Fibroblast of skin of left quadriceps (primary cell): ENCODE data around the gene INSYN2B.

Source experiments
- DNase-seq, 2 experiments: peaks; one replicate each; pipeline ENCODE4 v3.0.0-alpha.2; 2013; ENCODE audit warnings: low read depth in 2 of 2

Gene INSYN2B

DNA sequence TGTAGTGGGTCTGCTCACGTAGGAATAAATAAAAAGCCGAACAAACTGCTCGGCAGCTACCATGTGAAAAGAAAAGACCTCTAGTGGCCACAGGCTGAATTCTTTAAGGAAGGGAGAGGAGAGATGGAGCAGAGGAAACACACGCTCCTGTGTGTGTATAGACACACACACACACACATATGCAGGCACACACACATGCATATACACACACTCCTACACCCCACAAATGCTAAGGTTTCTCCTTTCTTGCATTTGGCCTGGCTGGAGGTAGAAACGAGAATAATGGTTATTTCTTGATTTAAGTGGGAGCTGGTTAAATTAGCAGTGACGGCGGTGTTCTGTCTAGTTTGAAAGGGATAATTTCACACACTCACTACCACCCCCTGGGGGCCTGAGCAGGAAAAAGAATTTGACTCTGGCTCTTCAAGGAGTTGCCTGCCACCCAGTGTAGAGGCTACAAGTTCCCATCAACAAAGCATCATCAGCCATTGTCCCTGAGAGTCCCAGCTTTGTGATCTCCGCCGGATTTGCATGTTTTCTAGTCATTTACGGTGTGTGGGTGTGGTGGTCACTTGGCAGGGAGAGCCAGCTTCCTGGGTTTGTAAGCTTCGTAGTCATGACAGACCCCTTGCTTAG lies at the start of gene INSYN2B:
TSS of gene INSYN2B (minus strand) at position 78 of the 636 bp plus-strand sequence. CDS start 96,597 bp downstream, outside the sequence.
- peak; percentile 78 to 79 for DNase-seq

GRCh38 chr5:170028124-170028523 lies 47.8 kb upstream of the INSYN2B start:
- DNase-seq: no peak

DNA sequence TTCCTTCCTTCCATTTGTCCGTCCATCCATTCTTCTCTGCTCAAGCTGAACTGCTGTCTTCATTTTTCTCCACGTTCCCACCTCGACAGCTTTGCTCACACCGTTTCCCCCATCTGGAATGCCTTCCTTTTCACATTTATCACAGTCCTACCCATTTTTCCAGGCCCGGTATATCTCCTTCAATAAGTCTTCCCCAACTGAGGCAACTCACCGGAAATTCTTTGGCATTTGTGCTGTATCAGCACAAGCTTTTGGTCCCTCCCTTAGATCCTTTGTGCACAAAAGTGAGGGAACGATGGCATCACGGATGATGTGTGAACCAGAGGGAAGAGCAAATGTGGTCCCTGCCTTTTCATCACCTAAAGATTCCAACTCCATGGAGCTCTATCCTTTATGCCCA lies 45.6 kb upstream of the INSYN2B start:
- no peak for DNase-seq

DNA sequence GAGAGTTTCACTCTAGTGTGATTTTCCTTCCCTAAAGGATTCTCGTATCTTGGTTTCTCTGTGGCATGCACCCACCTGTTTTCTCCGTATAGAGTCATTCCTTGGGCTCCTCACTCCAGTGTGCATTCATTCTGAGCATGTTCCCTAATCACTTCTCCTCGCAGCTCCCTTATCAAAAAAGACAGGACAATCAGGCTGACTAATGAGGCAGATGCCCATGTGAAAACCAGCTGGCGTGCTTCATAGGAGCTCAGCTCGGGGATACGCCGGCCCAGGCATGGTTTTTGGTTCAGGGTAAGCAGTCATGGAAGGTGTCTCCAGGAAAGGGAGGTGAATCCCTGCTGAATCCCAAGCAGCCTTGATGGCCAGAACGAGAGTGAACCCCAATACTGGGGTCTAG lies 41.2 kb upstream of the INSYN2B start:
- no peak for DNase-seq

- DNase-seq: no peak
These were observed 40.1 kb upstream of the INSYN2B start for GRCh38 chr5:170020423-170020822.

DNA sequence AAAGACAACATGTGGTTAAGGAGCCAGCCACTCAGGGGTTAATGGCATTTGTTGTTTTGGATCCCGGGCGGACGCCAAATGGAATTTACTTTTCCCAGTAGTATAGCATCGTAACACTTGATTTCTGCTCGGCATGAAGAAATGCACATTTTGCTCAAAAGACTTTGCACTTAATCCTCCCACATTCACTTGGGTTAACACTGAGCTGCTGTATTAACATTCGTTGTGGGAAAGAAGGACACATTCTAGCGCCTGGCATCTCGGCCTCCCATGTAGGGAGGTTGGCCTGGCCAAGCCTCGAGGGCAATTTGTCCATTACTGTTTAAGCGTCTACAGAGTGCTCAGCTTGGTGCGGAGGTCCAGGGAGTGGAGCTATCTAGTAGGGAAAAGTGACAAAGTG lies 32.3 kb upstream of the INSYN2B start:
- DNase-seq: no peak

DNA sequence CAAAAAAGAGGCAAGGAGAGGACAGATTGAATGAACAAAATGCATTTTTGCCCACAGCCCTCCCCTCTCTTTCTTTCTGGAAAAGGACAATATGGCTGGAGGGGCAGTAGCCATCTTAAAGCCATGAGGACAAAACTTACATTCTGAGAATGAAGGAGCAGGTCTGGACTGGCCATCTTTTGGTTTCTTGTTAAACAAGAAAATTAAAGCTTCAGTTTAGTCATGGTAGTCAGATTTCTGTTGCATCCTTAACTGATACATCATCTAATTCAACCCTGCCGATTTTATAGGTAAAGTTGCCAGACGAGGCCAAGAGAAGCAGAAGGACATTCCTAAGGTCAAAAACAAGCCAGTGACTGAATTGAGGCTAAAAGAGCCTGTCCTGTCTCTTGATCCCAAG lies 31.5 kb upstream of the INSYN2B start:
- no peak for DNase-seq

DNA sequence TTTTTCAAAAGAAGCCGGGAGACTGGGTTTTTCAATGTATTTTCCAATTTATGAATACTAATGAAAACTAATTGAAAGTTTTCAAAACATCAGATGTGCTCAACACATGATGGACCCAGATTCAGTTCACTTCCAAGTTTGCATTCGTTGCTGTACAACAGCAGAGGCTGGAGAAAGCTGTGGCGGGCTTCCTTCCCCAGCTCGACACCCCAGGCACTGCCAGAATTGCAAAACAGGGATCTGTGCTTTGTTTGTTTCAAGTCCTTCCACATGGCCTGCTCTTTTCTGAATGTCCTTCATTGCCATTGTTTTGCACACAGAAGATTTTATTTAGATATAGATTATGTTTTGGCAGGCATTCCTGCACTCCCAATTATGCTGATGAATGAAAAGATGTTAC lies 30.3 kb upstream of the INSYN2B start:
- no peak for DNase-seq

- DNase-seq: no peak
These were observed 28.1 kb upstream of the INSYN2B start for GRCh38 chr5:170008376-170008775.

DNA sequence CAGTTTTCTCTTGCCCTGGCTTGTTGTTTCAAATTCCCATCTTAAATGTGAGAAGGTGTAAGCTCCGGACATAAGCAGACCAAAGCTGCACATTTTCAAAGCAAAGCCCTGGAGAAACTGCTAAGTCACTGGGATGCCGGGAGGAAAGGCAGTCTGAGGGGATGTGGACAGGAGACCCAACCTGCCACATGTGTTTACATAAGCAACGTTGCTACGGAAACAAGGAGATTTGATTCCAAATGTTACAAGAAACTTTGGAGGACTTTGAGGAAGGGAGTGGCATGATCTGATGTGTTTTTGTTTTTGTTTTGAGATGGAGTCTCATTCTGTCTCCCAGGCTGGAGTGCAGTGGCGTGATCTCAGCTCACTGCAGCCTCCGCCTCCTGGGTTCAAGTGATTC lies 25.7 kb upstream of the INSYN2B start:
- no peak for DNase-seq

GRCh38 chr5:170000155-170000554 lies 19.9 kb upstream of the INSYN2B start:
- DNase-seq: no peak

DNA sequence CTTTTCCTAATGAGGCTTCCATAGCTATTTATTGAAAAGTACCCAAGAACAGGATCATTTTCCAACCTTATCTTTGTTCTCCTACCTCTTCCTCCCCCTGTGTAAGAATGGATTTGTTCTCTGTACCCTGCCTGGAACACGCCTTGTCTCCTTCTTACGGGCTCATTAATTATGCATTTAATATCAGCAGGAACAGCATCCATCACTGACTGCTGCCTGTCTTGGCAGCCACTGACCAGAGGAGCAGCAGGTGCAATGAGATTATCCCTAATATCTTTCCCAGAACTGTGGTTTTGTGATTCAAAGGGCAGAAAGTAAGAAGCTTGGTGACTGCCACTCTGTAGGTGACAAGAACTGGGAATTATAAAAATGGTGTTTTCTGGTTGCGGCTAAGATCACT lies 19.3 kb upstream of the INSYN2B start:
- DNase-seq: no peak

GRCh38 chr5:169997798-169998197 lies 17.5 kb upstream of the INSYN2B start:
- DNase-seq: no peak

DNA sequence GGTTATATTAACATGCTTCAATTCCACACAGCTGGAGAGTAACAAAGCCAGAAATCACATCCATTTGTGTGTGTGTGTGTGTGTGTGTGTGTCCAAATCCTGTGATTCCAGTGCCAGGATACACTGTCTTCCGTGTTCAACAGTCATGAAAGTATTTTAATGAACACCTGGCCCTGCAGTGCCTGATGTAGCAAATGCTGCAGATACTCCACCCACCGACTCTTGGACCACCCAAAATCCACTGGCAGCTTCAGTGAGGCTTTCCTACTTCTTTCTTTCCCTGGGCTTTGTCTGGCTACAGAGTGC lies 13.1 kb upstream of the INSYN2B start:
- DNase-seq: no peak

GRCh38 chr5:169992789-169993484 lies 12.6 kb upstream of the INSYN2B start:
- no peak for DNase-seq

GRCh38 chr5:169991115-169991869 lies 11.0 kb upstream of the INSYN2B start:
- DNase-seq: no peak

DNA sequence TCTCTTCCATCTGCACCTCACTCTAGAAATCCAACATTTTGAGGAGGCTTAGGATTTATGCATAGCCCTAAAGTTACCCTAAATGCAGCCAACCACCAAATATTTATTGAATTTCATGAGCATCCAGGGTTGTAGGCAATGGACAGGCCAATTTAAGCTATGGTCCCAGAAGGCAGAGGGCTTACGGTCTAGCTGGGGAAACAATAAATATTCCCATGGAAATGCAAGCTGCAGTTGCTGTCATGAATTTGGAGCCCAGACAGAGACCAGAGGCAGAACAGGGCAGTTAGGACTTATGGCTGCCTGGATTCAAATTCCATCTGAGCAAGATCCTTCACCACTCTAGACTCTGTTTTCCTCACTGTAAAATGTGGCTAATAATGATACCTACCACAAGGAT lies 9.1 kb upstream of the INSYN2B start:
- no peak for DNase-seq

- DNase-seq: no peak
These were observed 8.7 kb upstream of the INSYN2B start for GRCh38 chr5:169988947-169989346.

GRCh38 chr5:169988206-169988605 lies 7.9 kb upstream of the INSYN2B start:
- DNase-seq: no peak

DNA sequence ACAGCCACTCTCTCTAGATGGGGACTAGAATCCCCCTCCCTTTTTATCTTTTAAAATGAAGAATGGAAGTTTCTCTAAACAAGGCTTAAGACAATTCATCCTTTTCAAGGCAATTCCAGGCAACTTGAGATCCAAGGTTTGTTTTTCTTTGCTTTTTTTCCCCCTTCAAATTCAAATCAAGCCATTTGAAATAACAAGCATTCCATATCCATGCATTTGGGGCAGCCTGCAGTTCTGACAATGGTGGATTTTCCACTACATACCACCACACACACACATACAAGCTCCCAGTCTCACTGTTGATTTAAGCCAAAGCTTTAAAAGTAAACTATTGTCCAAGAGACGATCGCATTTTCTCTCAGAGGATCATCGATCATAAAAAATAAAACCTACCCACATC lies 424 bp downstream of the INSYN2B start:
- DNase-seq: no peak

GRCh38 chr5:169978714-169979113 lies 1.6 kb downstream of the INSYN2B start:
- DNase-seq: no peak

- no peak for DNase-seq
These were observed 6.0 kb downstream of the INSYN2B start for GRCh38 chr5:169974121-169974770.

- DNase-seq: no peak
These were observed 7.2 kb downstream of the INSYN2B start for GRCh38 chr5:169973056-169973455.
